ENCODE results near the gene ARHGEF18.

- TF ChIP-seq, protein P1, sequence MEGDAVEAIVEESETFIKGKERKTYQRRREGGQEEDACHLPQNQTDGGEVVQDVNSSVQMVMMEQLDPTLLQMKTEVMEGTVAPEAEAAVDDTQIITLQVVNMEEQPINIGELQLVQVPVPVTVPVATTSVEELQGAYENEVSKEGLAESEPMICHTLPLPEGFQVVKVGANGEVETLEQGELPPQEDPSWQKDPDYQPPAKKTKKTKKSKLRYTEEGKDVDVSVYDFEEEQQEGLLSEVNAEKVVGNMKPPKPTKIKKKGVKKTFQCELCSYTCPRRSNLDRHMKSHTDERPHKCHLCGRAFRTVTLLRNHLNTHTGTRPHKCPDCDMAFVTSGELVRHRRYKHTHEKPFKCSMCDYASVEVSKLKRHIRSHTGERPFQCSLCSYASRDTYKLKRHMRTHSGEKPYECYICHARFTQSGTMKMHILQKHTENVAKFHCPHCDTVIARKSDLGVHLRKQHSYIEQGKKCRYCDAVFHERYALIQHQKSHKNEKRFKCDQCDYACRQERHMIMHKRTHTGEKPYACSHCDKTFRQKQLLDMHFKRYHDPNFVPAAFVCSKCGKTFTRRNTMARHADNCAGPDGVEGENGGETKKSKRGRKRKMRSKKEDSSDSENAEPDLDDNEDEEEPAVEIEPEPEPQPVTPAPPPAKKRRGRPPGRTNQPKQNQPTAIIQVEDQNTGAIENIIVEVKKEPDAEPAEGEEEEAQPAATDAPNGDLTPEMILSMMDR (IDR thresholded peaks at IDR 0.05; ENCODE audit: insufficient read depth, low read depth, low read length), result no peak
- no peak for TF ChIP-seq EZH2 (IDR thresholded peaks at IDR 0.05; ENCODE audit: insufficient read depth, low read length)
Measured at GRCh38 chr19:7382694-7383093, 34.0 kb downstream of the ARHGEF18 start.
